PFSK-1 (cell line): ENCODE results near the gene HAVCR2. TPM values are rescaled to one million over a fixed set of nuclear protein-coding genes. Genes with fewer than 3 reads are reported as not detected.

Source experiments
- FOXP2 ChIP-seq: optimal IDR thresholded peaks from 2 replicates; pipeline ENCODE3; 2011; ENCODE audit warnings: borderline replicate concordance, control low read depth, inconsistent platforms; ENCODE audit not compliant: insufficient read depth; ENCODE audit errors: extremely low read length, extremely low read depth
- POLR2AphosphoS5 ChIP-seq: IDR thresholded peaks from 2 replicates; pipeline ENCODE4 v1.6.1; 2012; ENCODE audit warnings: low read depth, mild to moderate bottlenecking, control low read depth, low read length, moderate library complexity
- REST ChIP-seq, 2 experiments: IDR thresholded peaks; 2 replicates each; pipeline versions ENCODE4 v1.6.1 to v1.8.0; 2011 to 2012; ENCODE audit warnings: low read depth in 2 of 2, low read length in 2 of 2, control low read depth in 1 of 2, inconsistent platforms in 1 of 2, mild to moderate bottlenecking in 1 of 2, moderate library complexity in 1 of 2; ENCODE audit not compliant: insufficient read depth in 1 of 2
- SIN3A ChIP-seq: IDR thresholded peaks from 2 replicates; pipeline ENCODE4 v1.6.1; 2012; ENCODE audit warnings: mild to moderate bottlenecking, low read length, moderate library complexity, borderline replicate concordance; ENCODE audit not compliant: insufficient read depth
- TAF1 ChIP-seq: IDR thresholded peaks from 2 replicates; pipeline ENCODE4 v1.6.1; 2012; ENCODE audit warnings: low read length, control low read depth, borderline replicate concordance; ENCODE audit not compliant: insufficient read depth
- polyA plus RNA-seq: library from polyadenylated mRNA; unstranded; fragments of >200 nt; gene quantifications from one replicate; pipeline ENCODE4 v1.2.1, GENCODE V29; 2012; ENCODE audit warnings: low read depth, missing spikeins; ENCODE audit not compliant: insufficient read length

The HAVCR2 gene
- polyA plus RNA-seq, result 0.26 TPM

- TF ChIP-seq TAF1 (no peak), SIN3A (no peak), POLR2AphosphoS5 (no peak), FOXP2 (no peak), REST (IDR thresholded peaks at IDR 0.05; ENCODE audit: insufficient read depth in 1 of 2, low read depth in 2 of 2, low read length in 2 of 2) (no peak)
Measured at GRCh38 chr5:157108976-157109375, at the start of gene HAVCR2. HAVCR2 (minus strand) TSS chr5:157109044; CDS start chr5:157108983, 61 bp downstream.

GRCh38 chr5:157157293-157157891, 48.5 kb upstream of the HAVCR2 start:
- no peak for TF ChIP-seq SIN3A
- no peak for TF ChIP-seq FOXP2
- TF ChIP-seq POLR2AphosphoS5, result no peak
- no peak for TF ChIP-seq TAF1
- TF ChIP-seq REST (IDR thresholded peaks at IDR 0.05; ENCODE audit: insufficient read depth in 1 of 2, low read depth in 2 of 2, low read length in 2 of 2), result no peak

GRCh38 chr5:157155297-157155696, 46.5 kb upstream of the HAVCR2 start:
- TF ChIP-seq POLR2AphosphoS5, result no peak
- TF ChIP-seq SIN3A, result no peak
- TF ChIP-seq TAF1, result no peak
- no peak for TF ChIP-seq FOXP2
- no peak for TF ChIP-seq REST (IDR thresholded peaks at IDR 0.05; ENCODE audit: insufficient read depth in 1 of 2, low read depth in 2 of 2, low read length in 2 of 2)

GRCh38 chr5:157150995-157151394, 42.2 kb upstream of the HAVCR2 start:
- TF ChIP-seq TAF1 (no peak), SIN3A (no peak), REST (IDR thresholded peaks at IDR 0.05; ENCODE audit: insufficient read depth in 1 of 2, low read depth in 2 of 2, low read length in 2 of 2) (no peak), POLR2AphosphoS5 (no peak), FOXP2 (no peak)
